ENCODE data around the gene CLDN22.

Gene CLDN22

GRCh38 chr4:183348706-183349659 lies 28.9 kb upstream of the CLDN22 start:
- Histone ChIP-seq H2BK120ac (ENCODE audit: low read depth, low read length) (no peak overlapping the region), H2BK12ac (ENCODE audit: low read length) (no peak overlapping the region), H3K14ac (ENCODE audit: low read length) (no peak overlapping the region), H3K9ac (ENCODE audit: low read depth, low read length, poor library complexity) (no peak overlapping the region), H2AFZ (ENCODE audit: low read length) (peak overlapping the region; percentile 62), H2BK15ac (ENCODE audit: low read length) (no peak overlapping the region), H3K27me3 (ENCODE audit: control insufficient read depth in 3 of 3, insufficient read depth in 3 of 3, low read depth in 1 of 3, low read length in 3 of 3) (no peaks in the 10 kb centered on the region), H4K91ac (ENCODE audit: low read depth, low read length, poor library complexity) (no peak overlapping the region), H3K9me3 (replicated peaks in 1 of 2; ENCODE audit: control insufficient read depth in 2 of 2, insufficient read depth in 1 of 2, low read depth in 1 of 2, low read length in 2 of 2) (no peaks in the 10 kb centered on the region), H3K23ac (ENCODE audit: low read depth, low read length, poor library complexity) (no peak overlapping the region), H2BK5ac (ENCODE audit: low read length) (no peak overlapping the region), H4K8ac (ENCODE audit: low read depth, low read length) (no peak overlapping the region), H3K27ac (replicated peaks; ENCODE audit: low read length) (no peak overlapping the region), H3K4me2 (ENCODE audit: insufficient read depth, low read length, poor library complexity, severe bottlenecking) (no peak overlapping the region), H3K79me1 (ENCODE audit: low read depth, low read length) (no peaks in the 10 kb centered on the region), H2AK5ac (ENCODE audit: low read depth, low read length) (no peak overlapping the region), H3K4me1 (ENCODE audit: control insufficient read depth in 2 of 2, insufficient read depth in 1 of 2, low read depth in 1 of 2, low read length in 2 of 2) (peaks cover 0 to 6% of the 10 kb centered on the region in 2 donors), H3K4me3 (ENCODE audit: low read length in 2 of 2) (peak overlapping the region in 1 of 2 donors; percentile 27), H3K36me3 (replicated peaks in 1 of 2; ENCODE audit: control insufficient read depth in 2 of 2, insufficient read depth in 2 of 2, low read length in 2 of 2) (no peaks in the 10 kb centered on the region), H3K18ac (ENCODE audit: low read length) (no peak overlapping the region), H3K4ac (ENCODE audit: low read length) (no peak overlapping the region)
- no peak for DNase-seq (ENCODE audit: low spot score)
- no CpG with 5 or more reads among the region's 17 CpGs for WGBS, 2 donors (ENCODE audit: extremely low coverage in 2 of 2, insufficient read length in 2 of 2, insufficient replicate concordance in 1 of 2)

DNA sequence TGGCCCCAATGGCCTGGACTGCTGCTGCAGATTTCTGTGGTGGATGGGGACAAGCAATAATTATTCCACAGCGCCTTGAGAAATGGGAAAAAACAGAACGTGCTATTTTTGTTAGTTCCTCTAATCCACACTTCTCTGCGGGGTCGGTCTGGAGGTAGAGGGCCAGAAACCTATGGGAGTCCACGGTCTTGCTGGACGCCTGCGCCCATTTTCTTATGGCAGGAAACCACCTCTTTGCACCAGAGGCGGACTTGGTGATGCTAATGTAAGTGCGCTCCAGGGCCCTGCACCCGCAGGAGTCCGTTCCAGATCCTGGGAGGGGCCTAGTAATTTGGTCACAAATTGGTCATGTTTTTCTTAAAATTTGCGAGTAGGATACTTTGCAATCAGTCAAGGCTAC lies 28.1 kb upstream of the CLDN22 start:
- no peak overlapping the region for H3K4me3 ChIP-seq (ENCODE audit: low read length in 2 of 2)
- no peak overlapping the region for H3K27ac ChIP-seq (replicated peaks; ENCODE audit: low read length)
- no peaks in the 10 kb centered on the region for H3K79me1 ChIP-seq (ENCODE audit: low read depth, low read length)
- no peak overlapping the region for H4K91ac ChIP-seq (ENCODE audit: low read depth, low read length, poor library complexity)
- H3K9ac ChIP-seq (ENCODE audit: low read depth, low read length, poor library complexity), result no peak overlapping the region
- no peak overlapping the region for H2BK120ac ChIP-seq (ENCODE audit: low read depth, low read length)
- DNase-seq (ENCODE audit: low spot score), result no peak
- no peak overlapping the region for H3K18ac ChIP-seq (ENCODE audit: low read length)
- H2BK12ac ChIP-seq (ENCODE audit: low read length), result no peak overlapping the region
- no peak overlapping the region for H2AK5ac ChIP-seq (ENCODE audit: low read depth, low read length)
- H3K36me3 ChIP-seq (replicated peaks in 1 of 2; ENCODE audit: control insufficient read depth in 2 of 2, insufficient read depth in 2 of 2, low read length in 2 of 2), result no peaks in the 10 kb centered on the region
- WGBS, 2 donors (ENCODE audit: extremely low coverage in 2 of 2, insufficient read length in 2 of 2, insufficient replicate concordance in 1 of 2), result no CpG with 5 or more reads among the region's 12 CpGs
- no peak overlapping the region for H2BK5ac ChIP-seq (ENCODE audit: low read length)
- H3K4ac ChIP-seq (ENCODE audit: low read length), result no peak overlapping the region
- H2AFZ ChIP-seq (ENCODE audit: low read length), result no peak overlapping the region
- H3K9me3 ChIP-seq (replicated peaks in 1 of 2; ENCODE audit: control insufficient read depth in 2 of 2, insufficient read depth in 1 of 2, low read depth in 1 of 2, low read length in 2 of 2), result no peaks in the 10 kb centered on the region
- H2BK15ac ChIP-seq (ENCODE audit: low read length), result no peak overlapping the region
- no peak overlapping the region for H3K23ac ChIP-seq (ENCODE audit: low read depth, low read length, poor library complexity)
- H3K27me3 ChIP-seq (ENCODE audit: control insufficient read depth in 3 of 3, insufficient read depth in 3 of 3, low read depth in 1 of 3, low read length in 3 of 3), result no peaks in the 10 kb centered on the region
- H4K8ac ChIP-seq (ENCODE audit: low read depth, low read length), result no peak overlapping the region
- H3K4me1 ChIP-seq (ENCODE audit: control insufficient read depth in 2 of 2, insufficient read depth in 1 of 2, low read depth in 1 of 2, low read length in 2 of 2), result peaks cover 0 to 6% of the 10 kb centered on the region in 2 donors
- H3K4me2 ChIP-seq (ENCODE audit: insufficient read depth, low read length, poor library complexity, severe bottlenecking), result no peak overlapping the region
- no peak overlapping the region for H3K14ac ChIP-seq (ENCODE audit: low read length)

DNA sequence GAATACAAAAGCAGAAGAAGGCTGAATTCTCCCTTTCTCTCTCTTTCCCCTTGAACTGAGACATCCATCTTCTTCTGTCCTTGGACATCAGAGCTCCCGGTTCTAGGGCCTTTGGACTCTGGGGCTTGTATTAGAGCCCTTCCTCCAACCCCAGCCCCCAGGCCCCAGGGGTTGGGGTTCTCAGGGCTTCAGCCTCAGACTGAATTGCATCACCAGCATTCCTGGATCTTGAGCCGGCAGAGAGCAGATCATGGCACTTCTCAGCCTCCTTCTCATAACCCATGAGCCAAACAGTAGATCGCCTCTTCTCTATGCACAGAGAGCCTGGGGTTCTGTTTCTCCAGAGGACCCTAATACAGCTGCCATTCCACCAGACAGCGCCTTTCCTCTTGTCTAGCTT lies 27.5 kb upstream of the CLDN22 start:
- no peak for DNase-seq (ENCODE audit: low spot score)
- Histone ChIP-seq H2BK5ac (ENCODE audit: low read length) (no peak overlapping the region), H3K27ac (replicated peaks; ENCODE audit: low read length) (no peak overlapping the region), H3K4ac (ENCODE audit: low read length) (no peak overlapping the region), H2BK15ac (ENCODE audit: low read length) (no peak overlapping the region), H2AFZ (ENCODE audit: low read length) (no peak overlapping the region), H3K27me3 (ENCODE audit: control insufficient read depth in 3 of 3, insufficient read depth in 3 of 3, low read depth in 1 of 3, low read length in 3 of 3) (no peaks in the 10 kb centered on the region), H4K91ac (ENCODE audit: low read depth, low read length, poor library complexity) (no peak overlapping the region), H3K9ac (ENCODE audit: low read depth, low read length, poor library complexity) (no peak overlapping the region), H3K9me3 (replicated peaks in 1 of 2; ENCODE audit: control insufficient read depth in 2 of 2, insufficient read depth in 1 of 2, low read depth in 1 of 2, low read length in 2 of 2) (no peaks in the 10 kb centered on the region), H3K4me1 (ENCODE audit: control insufficient read depth in 2 of 2, insufficient read depth in 1 of 2, low read depth in 1 of 2, low read length in 2 of 2) (peaks cover 0 to 6% of the 10 kb centered on the region in 2 donors), H3K18ac (ENCODE audit: low read length) (no peak overlapping the region), H3K79me1 (ENCODE audit: low read depth, low read length) (no peaks in the 10 kb centered on the region), H2BK12ac (ENCODE audit: low read length) (no peak overlapping the region), H2AK5ac (ENCODE audit: low read depth, low read length) (no peak overlapping the region), H4K8ac (ENCODE audit: low read depth, low read length) (no peak overlapping the region), H3K4me2 (ENCODE audit: insufficient read depth, low read length, poor library complexity, severe bottlenecking) (no peak overlapping the region), H3K36me3 (replicated peaks in 1 of 2; ENCODE audit: control insufficient read depth in 2 of 2, insufficient read depth in 2 of 2, low read length in 2 of 2) (no peaks in the 10 kb centered on the region), H3K4me3 (ENCODE audit: low read length in 2 of 2) (no peak overlapping the region), H3K23ac (ENCODE audit: low read depth, low read length, poor library complexity) (no peak overlapping the region), H3K14ac (ENCODE audit: low read length) (no peak overlapping the region), H2BK120ac (ENCODE audit: low read depth, low read length) (no peak overlapping the region)
- no CpG with 5 or more reads among the region's 4 CpGs for WGBS, 2 donors (ENCODE audit: extremely low coverage in 2 of 2, insufficient read length in 2 of 2, insufficient replicate concordance in 1 of 2)

GRCh38 chr4:183347146-183347545 lies 27.1 kb upstream of the CLDN22 start:
- Histone ChIP-seq H2AFZ (ENCODE audit: low read length) (no peak overlapping the region), H3K4me3 (ENCODE audit: low read length in 2 of 2) (no peak overlapping the region), H3K14ac (ENCODE audit: low read length) (no peak overlapping the region), H3K4me2 (ENCODE audit: insufficient read depth, low read length, poor library complexity, severe bottlenecking) (no peak overlapping the region), H3K79me1 (ENCODE audit: low read depth, low read length) (no peaks in the 10 kb centered on the region), H3K27ac (replicated peaks; ENCODE audit: low read length) (no peak overlapping the region), H2BK12ac (ENCODE audit: low read length) (no peak overlapping the region), H3K36me3 (replicated peaks in 1 of 2; ENCODE audit: control insufficient read depth in 2 of 2, insufficient read depth in 2 of 2, low read length in 2 of 2) (no peaks in the 10 kb centered on the region), H2BK120ac (ENCODE audit: low read depth, low read length) (no peak overlapping the region), H3K18ac (ENCODE audit: low read length) (no peak overlapping the region), H4K91ac (ENCODE audit: low read depth, low read length, poor library complexity) (no peak overlapping the region), H2AK5ac (ENCODE audit: low read depth, low read length) (no peak overlapping the region), H4K8ac (ENCODE audit: low read depth, low read length) (no peak overlapping the region), H3K9ac (ENCODE audit: low read depth, low read length, poor library complexity) (no peak overlapping the region), H2BK15ac (ENCODE audit: low read length) (no peak overlapping the region), H3K27me3 (ENCODE audit: control insufficient read depth in 3 of 3, insufficient read depth in 3 of 3, low read depth in 1 of 3, low read length in 3 of 3) (no peaks in the 10 kb centered on the region), H3K4ac (ENCODE audit: low read length) (no peak overlapping the region), H3K23ac (ENCODE audit: low read depth, low read length, poor library complexity) (no peak overlapping the region), H3K9me3 (replicated peaks in 1 of 2; ENCODE audit: control insufficient read depth in 2 of 2, insufficient read depth in 1 of 2, low read depth in 1 of 2, low read length in 2 of 2) (no peaks in the 10 kb centered on the region), H3K4me1 (ENCODE audit: control insufficient read depth in 2 of 2, insufficient read depth in 1 of 2, low read depth in 1 of 2, low read length in 2 of 2) (peaks cover 0 to 6% of the 10 kb centered on the region in 2 donors), H2BK5ac (ENCODE audit: low read length) (no peak overlapping the region)
- no CpG with 5 or more reads among the region's 8 CpGs for WGBS, 2 donors (ENCODE audit: extremely low coverage in 2 of 2, insufficient read length in 2 of 2, insufficient replicate concordance in 1 of 2)
- no peak for DNase-seq (ENCODE audit: low spot score)

All from neuronal stem cell (in vitro differentiated cells).